GM12892 (cell line): Measurements from ENCODE around the gene WDFY2.

Source experiments
- DNase-seq: peaks from one replicate; pipeline ENCODE4 v3.0.0; 2011; ENCODE audit not compliant: insufficient read length
- FAIRE-seq: peaks from 2 replicates; lab custom pipeline; 2011; peaks lifted over from hg19 to GRCh38; lab: Jason Lieb, UNC
- POLR2A ChIP-seq: IDR thresholded peaks from 2 replicates; pipeline ENCODE4 v1.6.1; 2011; ENCODE audit warnings: low read depth, low read length, control low read depth
- POLR2AphosphoS5 ChIP-seq: IDR thresholded peaks from 2 replicates; pipeline ENCODE4 v1.6.1; 2011; ENCODE audit warnings: low read depth, low read length, control low read depth
- TAF1 ChIP-seq: IDR thresholded peaks from 2 replicates; pipeline ENCODE4 v1.6.1; 2011; ENCODE audit warnings: low read depth, mild to moderate bottlenecking, control low read depth, low read length, borderline replicate concordance

Gene WDFY2

GRCh38 chr13:51608857-51609406 lies 24.7 kb downstream of the WDFY2 start:
- peak; percentile 58 for FAIRE-seq
- TF ChIP-seq POLR2AphosphoS5 (no peak), POLR2A (no peak), TAF1 (no peak)

GRCh38 chr13:51612867-51613266 lies 28.6 kb downstream of the WDFY2 start:
- no peak for TF ChIP-seq POLR2AphosphoS5
- TF ChIP-seq TAF1, result no peak; the same call in 1 of the 2 replicates
- TF ChIP-seq POLR2A, result no peak
- FAIRE-seq (peak; percentile 60), DNase-seq (no peak)

More at GRCh38 chr13:51608857-51609406, 24.7 kb downstream of the WDFY2 start:
- no peak for DNase-seq

GRCh38 chr13:51613535-51613934 lies 29.3 kb downstream of the WDFY2 start:
- peak; percentile 17 for FAIRE-seq
- no peak for DNase-seq
- TF ChIP-seq POLR2A (no peak), POLR2AphosphoS5 (no peak), TAF1 (no peak)

GRCh38 chr13:51614350-51614786 lies 30.1 kb downstream of the WDFY2 start:
- DNase-seq, result peak; percentile 17
- FAIRE-seq, result peak; percentile 94
- TF ChIP-seq POLR2AphosphoS5 (peak; percentile 89), POLR2A (peak; percentile 80), TAF1 (peak; percentile 59)

- FAIRE-seq, result no peak
These were observed 34.4 kb downstream of the WDFY2 start for GRCh38 chr13:51618626-51619025.

GRCh38 chr13:51619614-51620013 lies 35.4 kb downstream of the WDFY2 start:
- peak; percentile 5 for FAIRE-seq
- TF ChIP-seq POLR2AphosphoS5 (no peak), TAF1 (no peak), POLR2A (no peak)
- no peak for DNase-seq

More at GRCh38 chr13:51618626-51619025, 34.4 kb downstream of the WDFY2 start:
- TF ChIP-seq POLR2A (no peak), TAF1 (no peak), POLR2AphosphoS5 (no peak)
- DNase-seq, result no peak

GRCh38 chr13:51620165-51620983 lies 36.1 kb downstream of the WDFY2 start:
- no peak for DNase-seq
- TF ChIP-seq POLR2AphosphoS5 (no peak), POLR2A (no peak), TAF1 (no peak)
- no peak for FAIRE-seq

- FAIRE-seq (no peak), DNase-seq (no peak)
- TF ChIP-seq POLR2A (no peak), POLR2AphosphoS5 (no peak), TAF1 (no peak)
These were observed 37.3 kb downstream of the WDFY2 start for GRCh38 chr13:51621602-51622001.

- FAIRE-seq, result no peak
These were observed 39.2 kb downstream of the WDFY2 start for GRCh38 chr13:51623473-51623872.

GRCh38 chr13:51624207-51624606 lies 39.9 kb downstream of the WDFY2 start:
- no peak for FAIRE-seq
- TF ChIP-seq POLR2AphosphoS5 (no peak), TAF1 (no peak), POLR2A (no peak)
- no peak for DNase-seq

More at GRCh38 chr13:51623473-51623872, 39.2 kb downstream of the WDFY2 start:
- TF ChIP-seq POLR2A (no peak), TAF1 (no peak), POLR2AphosphoS5 (no peak)
- DNase-seq, result no peak

GRCh38 chr13:51624695-51625345 lies 40.6 kb downstream of the WDFY2 start:
- peak; percentile 33 for FAIRE-seq
- no peak for DNase-seq
- no peak for TF ChIP-seq POLR2A
- TF ChIP-seq POLR2AphosphoS5, result no peak
- TF ChIP-seq TAF1, result no peak
